Activated CD8-positive, alpha-beta T cell treated with anti-CD3 and anti-CD28 coated beads for 36 hours (primary cell): Measurements from ENCODE around the gene EGFR. TPM values are rescaled to one million over a fixed set of nuclear protein-coding genes. Genes with fewer than 3 reads are reported as not detected.

Source experiments
- ATAC-seq: fragments of 200-7000 bp; cut with Tn5 transposase; one replicate; pipeline ENCODE4 v1.10.0; 2021; ENCODE audit warnings: mild to moderate bottlenecking, moderate library complexity
- CTCF ChIA-PET: fragments of 350-600 bp; sonication (Branson Sonifier 250); formaldehyde crosslinking; loops from one replicate; lab custom pipeline; 2021; ENCODE audit warnings: antibody characterized with exemption; lab: Charles Lee
- POLR2A ChIA-PET: fragments of 350-600 bp; sonication (Branson Sonifier 250); formaldehyde crosslinking; loops from one replicate; lab custom pipeline; 2021; ENCODE audit warnings: antibody characterized with exemption; lab: Charles Lee
- DNase-seq: peaks from one replicate; pipeline ENCODE4 v3.0.0-alpha.2; 2020
- H3K27ac Mint-ChIP-seq: one replicate; pipeline ENCODE4 v1.8.0; 2021; ENCODE audit warnings: mild to moderate bottlenecking, mixed read lengths
- H3K27me3 Mint-ChIP-seq: one replicate; pipeline ENCODE4 v1.8.0; 2021; ENCODE audit warnings: mixed read lengths
- H3K36me3 Mint-ChIP-seq: one replicate; pipeline ENCODE4 v1.8.0; 2021; ENCODE audit warnings: low read depth, mixed read lengths
- H3K4me1 Mint-ChIP-seq: one replicate; pipeline ENCODE4 v1.8.0; 2021; ENCODE audit warnings: low read depth, mixed read lengths
- H3K4me3 Mint-ChIP-seq: one replicate; pipeline ENCODE4 v1.8.0; 2021; ENCODE audit warnings: mild to moderate bottlenecking, moderate library complexity, mixed read lengths
- H3K9me3 Mint-ChIP-seq: one replicate; pipeline ENCODE4 v1.8.0; 2021; ENCODE audit warnings: mixed read lengths
- intact Hi-C: fragments of 100-400 bp; cut with micrococcal nuclease; formaldehyde crosslinking; loops from one replicate; pipeline ENCODE4 v1.10.0; 2022
- total RNA-seq, 2 experiments: library from RNA; stranded (reverse); gene quantifications; one replicate each; pipeline ENCODE4 v1.2.3, GENCODE V29; 2021
- TF ChIP-seq, protein P1 (sequence below): fragments of 200-600 bp; IDR thresholded peaks from one replicate; pipeline ENCODE4 v1.8.0; 2022; ENCODE audit warnings: antibody characterized with exemption, mild to moderate bottlenecking

The EGFR gene
- total RNA-seq, 2 experiments from 2014 or later = not detected

- Mint-ChIP-seq H3K36me3 (no peaks in the 10 kb centered on the region), H3K4me1 (peaks cover 11% of the 10 kb centered on the region), H3K27me3 (peaks cover 8% of the 10 kb centered on the region), H3K27ac (no peak overlapping the region), H3K4me3 (no peak overlapping the region), H3K9me3 (no peaks in the 10 kb centered on the region)
- ChIA-PET POLR2A (no interaction called here), CTCF (no interaction called here)
- intact Hi-C loops = no loop called here
- TF ChIP-seq, protein P1, sequence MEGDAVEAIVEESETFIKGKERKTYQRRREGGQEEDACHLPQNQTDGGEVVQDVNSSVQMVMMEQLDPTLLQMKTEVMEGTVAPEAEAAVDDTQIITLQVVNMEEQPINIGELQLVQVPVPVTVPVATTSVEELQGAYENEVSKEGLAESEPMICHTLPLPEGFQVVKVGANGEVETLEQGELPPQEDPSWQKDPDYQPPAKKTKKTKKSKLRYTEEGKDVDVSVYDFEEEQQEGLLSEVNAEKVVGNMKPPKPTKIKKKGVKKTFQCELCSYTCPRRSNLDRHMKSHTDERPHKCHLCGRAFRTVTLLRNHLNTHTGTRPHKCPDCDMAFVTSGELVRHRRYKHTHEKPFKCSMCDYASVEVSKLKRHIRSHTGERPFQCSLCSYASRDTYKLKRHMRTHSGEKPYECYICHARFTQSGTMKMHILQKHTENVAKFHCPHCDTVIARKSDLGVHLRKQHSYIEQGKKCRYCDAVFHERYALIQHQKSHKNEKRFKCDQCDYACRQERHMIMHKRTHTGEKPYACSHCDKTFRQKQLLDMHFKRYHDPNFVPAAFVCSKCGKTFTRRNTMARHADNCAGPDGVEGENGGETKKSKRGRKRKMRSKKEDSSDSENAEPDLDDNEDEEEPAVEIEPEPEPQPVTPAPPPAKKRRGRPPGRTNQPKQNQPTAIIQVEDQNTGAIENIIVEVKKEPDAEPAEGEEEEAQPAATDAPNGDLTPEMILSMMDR = no peak
- ATAC-seq = no peak
- DNase-seq = no peak
Observed at GRCh38 chr7:55131142-55131929, 112.5 kb downstream of the EGFR start.

- peaks cover 8% of the 10 kb centered on the region for H3K27me3 Mint-ChIP-seq
- DNase-seq (no peak), ATAC-seq (peak; percentile 34)
- H3K27ac Mint-ChIP-seq = no peak overlapping the region
- no peaks in the 10 kb centered on the region for H3K9me3 Mint-ChIP-seq
- POLR2A ChIA-PET = no interaction called here
- CTCF ChIA-PET = interaction anchor here (0.8 kb wide), 1 partner anchor 120 kb away, joined by 3 read pairs; no protein-coding TSS in a partner anchor
- H3K4me1 Mint-ChIP-seq = peaks cover 11% of the 10 kb centered on the region
- no peak overlapping the region for H3K4me3 Mint-ChIP-seq
- intact Hi-C loops = no loop called here
- TF ChIP-seq, protein P1 = no peak
- no peaks in the 10 kb centered on the region for H3K36me3 Mint-ChIP-seq
Observed at GRCh38 chr7:55132550-55132889, 113.7 kb downstream of the EGFR start.

GRCh38 chr7:55132890-55133551, 114.2 kb downstream of the EGFR start:
- POLR2A ChIA-PET = interaction anchor here (1.0 kb wide), 1 partner anchor 8 kb away, joined by 3 read pairs; no protein-coding TSS in a partner anchor
- no peak overlapping the region for H3K27ac Mint-ChIP-seq
- ATAC-seq (peak; percentile 77), DNase-seq (peak; percentile 22)
- H3K4me3 Mint-ChIP-seq = no peak overlapping the region
- H3K9me3 Mint-ChIP-seq = no peaks in the 10 kb centered on the region
- intact Hi-C loops = no loop called here
- no peaks in the 10 kb centered on the region for H3K36me3 Mint-ChIP-seq
- CTCF ChIA-PET = interaction anchor here (0.8 kb wide), 1 partner anchor 119 kb away, joined by 3 read pairs; no protein-coding TSS in a partner anchor
- H3K27me3 Mint-ChIP-seq = peaks cover 7% of the 10 kb centered on the region
- peaks cover 11% of the 10 kb centered on the region for H3K4me1 Mint-ChIP-seq
- TF ChIP-seq, protein P1 = no peak

- peaks cover 1% of the 10 kb centered on the region for H3K9me3 Mint-ChIP-seq
- POLR2A ChIA-PET = interaction anchor here (1.0 kb wide), 1 partner anchor 9 kb away, joined by 3 read pairs; no protein-coding TSS in a partner anchor
- no peaks in the 10 kb centered on the region for H3K36me3 Mint-ChIP-seq
- H3K4me1 Mint-ChIP-seq = peaks cover 11% of the 10 kb centered on the region
- CTCF ChIA-PET = no interaction called here
- intact Hi-C loops = no loop called here
- no peak overlapping the region for H3K27ac Mint-ChIP-seq
- ATAC-seq (no peak), DNase-seq (no peak)
- peaks cover 6% of the 10 kb centered on the region for H3K27me3 Mint-ChIP-seq
- TF ChIP-seq, protein P1 = no peak
- no peak overlapping the region for H3K4me3 Mint-ChIP-seq
Observed at GRCh38 chr7:55133630-55134358, 115.0 kb downstream of the EGFR start.
